ENCODE measurements around the gene ARL3. TPM values are rescaled to one million over a fixed set of nuclear protein-coding genes. Genes with fewer than 3 reads are reported as not detected.
A peak's percentile ranks its signal among the peaks of the same experiment; 100 is the strongest.

The ARL3 gene
- total and polyA plus RNA-seq, 7 donors, result 2.8 to 6.5 (median 3.4) TPM

DNA sequence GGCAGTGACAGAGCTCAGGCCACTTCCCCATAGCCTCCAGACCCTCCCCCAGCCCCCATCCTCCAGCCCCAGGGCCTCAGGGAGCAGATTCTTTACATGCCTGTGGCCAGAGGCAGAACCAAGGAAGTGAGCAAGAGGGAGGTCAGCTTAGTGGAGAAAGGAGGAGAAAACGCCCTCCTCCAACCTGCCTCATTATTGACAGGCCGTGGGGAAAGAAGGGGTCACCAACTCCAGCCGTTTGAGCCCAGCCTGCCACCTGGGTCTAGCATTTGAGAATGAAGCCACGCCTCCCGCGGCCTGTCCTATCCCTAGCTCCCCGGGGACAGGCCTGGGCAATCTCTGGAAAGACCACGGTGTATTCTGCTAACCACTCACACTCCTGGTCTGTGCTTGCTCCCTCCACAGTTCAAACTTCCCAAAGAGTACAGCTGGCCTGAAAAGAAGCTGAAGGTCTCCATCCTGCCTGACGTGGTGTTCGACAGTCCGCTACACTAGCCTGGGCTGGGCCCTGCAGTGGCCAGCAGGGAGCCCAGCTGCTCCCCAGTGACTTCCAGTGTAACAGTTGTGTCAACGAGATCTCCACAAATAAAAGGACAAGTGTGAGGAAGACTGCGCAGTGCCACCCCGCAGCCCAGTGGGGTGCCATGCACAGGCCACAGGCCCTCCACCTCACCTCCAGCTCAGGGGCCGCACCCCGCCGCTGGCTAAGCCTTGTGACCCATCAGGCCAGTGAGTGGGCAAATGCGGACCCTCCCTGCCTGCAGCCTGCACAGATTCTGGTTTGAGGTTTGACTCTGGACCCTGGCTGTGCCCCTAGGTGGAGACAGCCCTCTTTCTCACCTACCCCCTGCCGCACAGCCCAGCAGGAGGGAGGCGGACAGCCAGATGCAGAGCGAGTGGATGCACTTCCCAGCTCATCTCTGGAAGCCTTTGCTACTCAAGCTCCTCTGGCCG, 84.3 kb downstream of the ARL3 start:
- H3K4me1 ChIP-seq, result peaks cover 66% of the 10 kb centered on the region
- no peaks in the 10 kb centered on the region for H3K36me3 ChIP-seq (ENCODE audit: insufficient read depth in 1 of 2, low read depth in 1 of 2)
- H3K9me3 ChIP-seq, result no peaks in the 10 kb centered on the region
- DNase-seq (peak; percentile 11 to 59), ATAC-seq (no peak)
- TF ChIP-seq CTCF (IDR thresholded peaks at IDR 0.05), result no peak
- intact Hi-C loops (cut with DNase I), result no loop called here
- WGBS, 3 donors, result 71 to 77% (median 73%) methylated on average over 22 of the region's 22 CpGs
- peak overlapping the region; percentile 81 for H3K27ac ChIP-seq
- H3K4me3 ChIP-seq, result no peak overlapping the region
- no peaks in the 10 kb centered on the region for H3K27me3 ChIP-seq (ENCODE audit: insufficient read depth in 3 of 3, low read length in 2 of 3)

DNA sequence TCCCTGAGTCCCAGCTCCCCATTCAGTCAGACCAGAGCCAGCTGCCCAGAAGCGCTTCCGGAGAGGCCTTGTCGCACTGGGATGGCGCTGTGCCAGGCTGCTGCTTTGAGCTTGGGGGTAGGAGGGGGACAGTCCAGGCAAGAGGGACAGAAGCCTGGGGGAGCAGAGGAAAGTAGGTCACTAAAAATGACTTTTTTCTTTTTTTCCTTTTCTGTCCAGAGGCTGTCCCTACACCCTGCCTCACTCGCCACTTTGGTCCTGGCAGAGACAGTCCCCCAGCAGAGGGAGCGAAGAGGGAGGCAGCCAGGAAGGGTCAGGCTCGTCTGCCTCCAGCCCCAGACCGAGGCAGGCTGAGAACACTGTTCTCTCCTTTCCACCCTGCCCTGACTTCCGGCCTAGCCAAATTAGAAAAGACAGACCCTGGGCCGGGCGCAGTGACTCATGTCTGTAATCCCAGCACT, 85.7 kb downstream of the ARL3 start:
- Histone ChIP-seq H3K27ac (peak overlapping the region; percentile 81), H3K9me3 (no peaks in the 10 kb centered on the region), H3K36me3 (ENCODE audit: insufficient read depth in 1 of 2, low read depth in 1 of 2) (no peaks in the 10 kb centered on the region), H3K4me1 (peaks cover 60% of the 10 kb centered on the region), H3K27me3 (ENCODE audit: insufficient read depth in 3 of 3, low read length in 2 of 3) (no peaks in the 10 kb centered on the region), H3K4me3 (no peak overlapping the region)
- ATAC-seq (peak; percentile 36 to 64 (median 48)), DNase-seq (peak; percentile 70 to 85)
- no peak for TF ChIP-seq CTCF (IDR thresholded peaks at IDR 0.05)
- 24 to 44% (median 30%) methylated on average over 11 of the region's 11 CpGs for WGBS, 3 donors
- intact Hi-C loops (cut with DNase I), result no loop called here

- Histone ChIP-seq H3K27me3 (ENCODE audit: insufficient read depth in 3 of 3, low read length in 2 of 3) (no peaks in the 10 kb centered on the region), H3K36me3 (ENCODE audit: insufficient read depth in 1 of 2, low read depth in 1 of 2) (no peaks in the 10 kb centered on the region), H3K4me3 (no peak overlapping the region), H3K4me1 (peaks cover 54% of the 10 kb centered on the region), H3K9me3 (no peaks in the 10 kb centered on the region), H3K27ac (peak overlapping the region; percentile 81)
- ATAC-seq (peak; percentile 55 to 68 (median 57)), DNase-seq (peak; percentile 48 to 64)
- intact Hi-C loops (cut with DNase I), result no loop called here
- WGBS, 3 donors, result 39 to 51% (median 42%) methylated on average over 9 of the region's 9 CpGs
- TF ChIP-seq CTCF (IDR thresholded peaks at IDR 0.05), result no peak
Measured at GRCh38 chr10:102627736-102628293, 86.4 kb downstream of the ARL3 start.

DNA sequence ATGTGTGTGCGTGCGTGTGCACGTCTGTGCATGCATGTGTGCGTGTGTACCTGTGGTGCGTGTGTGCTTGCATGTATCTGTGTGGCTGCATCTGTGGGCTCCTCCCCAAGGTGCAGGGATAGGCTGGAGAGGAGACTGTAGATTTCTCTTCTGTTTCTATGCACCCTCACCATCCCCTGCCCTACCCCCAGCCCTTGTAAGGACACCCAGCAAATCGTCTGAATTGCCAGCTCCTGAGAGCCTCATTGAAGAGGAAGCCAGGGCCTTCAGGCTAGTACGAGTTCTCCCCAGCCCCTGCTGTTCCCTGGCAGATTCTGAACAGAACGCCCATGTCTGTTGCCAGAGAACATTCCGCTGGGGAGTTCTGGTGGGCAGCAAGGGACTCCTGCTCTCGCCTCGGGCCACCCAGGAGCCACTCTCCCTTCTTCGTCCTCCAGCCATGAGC, 86.9 kb downstream of the ARL3 start:
- Histone ChIP-seq H3K36me3 (ENCODE audit: insufficient read depth in 1 of 2, low read depth in 1 of 2) (no peaks in the 10 kb centered on the region), H3K9me3 (no peaks in the 10 kb centered on the region), H3K27me3 (ENCODE audit: insufficient read depth in 3 of 3, low read length in 2 of 3) (no peaks in the 10 kb centered on the region), H3K4me3 (no peak overlapping the region), H3K4me1 (peaks cover 49% of the 10 kb centered on the region), H3K27ac (peak overlapping the region; percentile 81)
- DNase-seq (peak in 1 of 2 donors; percentile 44), ATAC-seq (peak; percentile 3 to 16 (median 5))
- 49 to 59% (median 50%) methylated on average over 12 of the region's 12 CpGs for WGBS, 3 donors
- no peak for TF ChIP-seq CTCF (IDR thresholded peaks at IDR 0.05)
- intact Hi-C loops (cut with DNase I), result no loop called here
